PC-3 (cell line): Measurements from ENCODE around the gene LRRFIP2.

Experiments
- EZH2 ChIP-seq: fragments of 300-600 bp; sonication (generic); IDR thresholded peaks from one replicate; pipeline ENCODE4 v1.6.1; 2017; ENCODE audit warnings: antibody characterized with exemption, mild to moderate bottlenecking, low read length; ENCODE audit not compliant: unreplicated experiment
- EZH2phosphoT487 ChIP-seq: fragments of 300-600 bp; sonication (generic); IDR thresholded peaks from 2 replicates; pipeline ENCODE4 v1.6.1; 2018; ENCODE audit warnings: mild to moderate bottlenecking, antibody characterized with exemption, low read length, borderline replicate concordance
- TF ChIP-seq, protein P1 (sequence below): fragments of 300-600 bp; sonication (generic); conservative IDR thresholded peaks from 2 replicates; pipeline ENCODE4 v1.5.1; 2017; ENCODE audit warnings: antibody characterized with exemption, low read depth, mild to moderate bottlenecking, low read length

DNA sequence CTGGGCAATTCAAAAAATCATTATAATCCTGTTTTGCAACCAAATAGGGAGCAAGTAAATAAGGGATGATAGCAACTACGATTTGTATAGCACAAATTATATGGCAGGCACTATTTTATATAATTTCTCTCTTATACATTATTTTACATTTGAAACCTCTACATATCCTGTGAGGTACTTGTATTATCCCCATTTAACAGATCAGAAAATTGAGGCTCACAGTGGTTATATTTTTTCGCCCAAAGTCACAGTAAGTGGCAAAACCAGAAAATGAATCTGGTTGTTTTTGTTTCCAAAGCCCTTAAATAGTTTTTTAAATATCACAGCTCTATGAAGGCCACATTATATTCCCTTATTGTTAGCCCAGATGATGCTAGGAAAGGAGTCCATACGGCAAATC is 106.8 kb downstream of the LRRFIP2 start:
- TF ChIP-seq EZH2 (no peak), EZH2phosphoT487 (no peak)
- TF ChIP-seq, protein P1, sequence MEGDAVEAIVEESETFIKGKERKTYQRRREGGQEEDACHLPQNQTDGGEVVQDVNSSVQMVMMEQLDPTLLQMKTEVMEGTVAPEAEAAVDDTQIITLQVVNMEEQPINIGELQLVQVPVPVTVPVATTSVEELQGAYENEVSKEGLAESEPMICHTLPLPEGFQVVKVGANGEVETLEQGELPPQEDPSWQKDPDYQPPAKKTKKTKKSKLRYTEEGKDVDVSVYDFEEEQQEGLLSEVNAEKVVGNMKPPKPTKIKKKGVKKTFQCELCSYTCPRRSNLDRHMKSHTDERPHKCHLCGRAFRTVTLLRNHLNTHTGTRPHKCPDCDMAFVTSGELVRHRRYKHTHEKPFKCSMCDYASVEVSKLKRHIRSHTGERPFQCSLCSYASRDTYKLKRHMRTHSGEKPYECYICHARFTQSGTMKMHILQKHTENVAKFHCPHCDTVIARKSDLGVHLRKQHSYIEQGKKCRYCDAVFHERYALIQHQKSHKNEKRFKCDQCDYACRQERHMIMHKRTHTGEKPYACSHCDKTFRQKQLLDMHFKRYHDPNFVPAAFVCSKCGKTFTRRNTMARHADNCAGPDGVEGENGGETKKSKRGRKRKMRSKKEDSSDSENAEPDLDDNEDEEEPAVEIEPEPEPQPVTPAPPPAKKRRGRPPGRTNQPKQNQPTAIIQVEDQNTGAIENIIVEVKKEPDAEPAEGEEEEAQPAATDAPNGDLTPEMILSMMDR, result no peak
